Fibroblast of skin of right biceps (primary cell): ENCODE measurements around the gene PRF1.
"Not testable (repeated sequence)": the region's sequence is repeated elsewhere in the genome, so short reads cannot be mapped to it uniquely, and the experiment has no call there.

Experiments
- DNase-seq: peaks from one replicate; pipeline ENCODE4 v3.0.0-alpha.2; 2013

Gene PRF1

GRCh38 chr10:70602665-70603448 is at the start of gene PRF1:
PRF1 (minus strand) TSS chr10:70602741; CDS start chr10:70600902, 1,839 bp downstream.
- DNase-seq: no peak

DNA sequence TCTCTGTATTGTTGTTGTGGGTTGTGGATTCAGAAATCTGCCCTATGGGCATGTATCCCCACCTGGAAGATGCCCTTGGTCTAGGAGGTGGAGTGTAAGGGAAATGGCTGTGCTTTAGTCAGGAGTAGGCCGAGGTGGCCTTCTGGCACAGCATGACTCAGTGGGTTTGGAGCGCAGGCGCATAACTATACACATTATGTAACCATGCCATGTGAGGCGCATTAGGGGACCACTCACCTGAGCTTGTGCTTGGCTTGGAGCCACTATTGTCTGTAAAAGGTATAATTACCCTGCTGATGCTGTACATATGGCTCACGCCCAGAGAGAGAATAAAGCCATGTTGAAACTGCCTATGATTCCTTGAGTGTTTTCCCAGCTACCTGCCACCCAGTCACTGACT is 49.1 kb upstream of the PRF1 start:
- DNase-seq: no peak

DNA sequence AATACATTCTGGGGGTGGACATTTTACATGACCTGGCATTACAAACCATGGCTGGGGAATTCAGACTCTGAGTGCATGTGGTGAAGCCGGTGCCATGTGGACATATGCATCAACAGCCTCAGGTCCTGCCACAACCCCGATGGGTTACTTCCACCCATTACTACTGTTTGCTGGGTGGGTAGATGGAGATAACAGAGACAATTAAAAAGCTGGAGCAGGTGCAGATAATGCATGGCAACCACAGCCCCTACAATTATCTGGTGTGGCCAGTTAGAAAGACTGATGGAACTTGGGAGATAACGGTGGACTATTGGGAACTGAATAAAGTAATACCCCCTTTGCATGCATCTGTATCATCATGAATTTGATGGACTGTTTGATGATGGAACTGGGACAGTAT is 48.2 kb upstream of the PRF1 start:
- DNase-seq: no peak

DNA sequence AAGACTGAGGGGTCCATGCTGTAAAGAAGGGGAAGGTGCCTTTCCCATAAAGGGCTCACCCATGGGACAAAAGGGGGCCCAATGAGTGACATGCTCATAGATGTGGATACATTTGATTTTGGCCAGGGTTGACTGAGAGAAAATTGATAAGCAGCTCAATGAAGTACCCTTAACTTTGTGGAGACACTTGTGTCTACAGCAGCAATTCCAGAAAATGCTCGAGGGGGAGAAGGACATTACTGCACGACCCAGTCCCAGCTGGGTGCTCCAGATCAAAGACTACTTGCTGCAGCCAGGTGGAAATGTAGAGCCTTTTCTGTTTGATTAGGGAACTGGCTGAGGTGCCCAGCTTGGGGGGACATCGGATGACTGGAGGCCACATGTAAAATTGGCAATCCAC is 47.6 kb upstream of the PRF1 start:
- no peak for DNase-seq

- peak; percentile 85 for DNase-seq
These were observed 47.0 kb upstream of the PRF1 start for GRCh38 chr10:70649526-70649925.

DNA sequence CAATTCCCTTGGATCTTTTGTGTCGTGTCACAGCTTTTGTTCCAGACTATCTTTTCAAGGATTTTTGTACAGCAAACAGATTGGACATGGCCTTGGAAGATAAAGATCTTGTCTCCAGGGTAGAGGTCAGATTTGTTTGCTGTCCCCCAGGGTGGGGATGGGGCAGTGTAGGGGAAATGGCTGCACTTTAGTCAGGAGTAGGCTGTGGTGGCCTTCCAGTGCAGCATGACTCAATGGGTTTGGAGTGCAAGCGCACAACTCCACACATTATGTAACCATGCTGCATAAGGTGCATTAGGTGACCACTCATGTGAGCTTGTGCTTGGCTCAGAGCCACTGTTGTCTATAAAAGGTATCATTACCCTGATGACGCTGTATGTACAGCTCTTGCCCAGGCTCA is 45.9 kb upstream of the PRF1 start:
- DNase-seq: peak; percentile 11

- no peak for DNase-seq
These were observed 44.5 kb upstream of the PRF1 start for GRCh38 chr10:70647086-70647485.

- DNase-seq: not testable (repeated sequence)
These were observed 42.4 kb upstream of the PRF1 start for GRCh38 chr10:70644959-70645358.

DNA sequence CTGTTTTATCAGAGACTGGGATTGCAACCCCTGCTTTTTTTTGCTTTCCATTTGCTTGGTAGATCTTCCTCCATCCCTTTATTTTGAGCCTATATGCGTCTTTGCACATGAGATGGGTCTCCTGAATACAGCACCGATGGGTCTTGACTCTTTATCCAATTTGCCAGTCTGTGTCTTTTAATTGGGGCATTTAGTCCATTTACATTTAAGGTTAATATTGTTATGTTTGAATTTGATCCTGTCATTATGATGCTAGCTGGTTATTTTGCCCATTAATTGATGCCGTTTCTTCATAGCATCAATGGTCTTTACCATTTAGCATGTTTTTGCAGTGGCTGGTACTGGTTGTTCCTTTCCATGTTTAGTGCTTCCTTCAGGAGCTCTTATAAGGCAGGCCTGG is 40.7 kb upstream of the PRF1 start:
- not testable (repeated sequence) for DNase-seq

GRCh38 chr10:70639640-70640383 is 37.3 kb upstream of the PRF1 start:
- not testable (repeated sequence) for DNase-seq

GRCh38 chr10:70634515-70634914 is 32.0 kb upstream of the PRF1 start:
- not testable (repeated sequence) for DNase-seq

- DNase-seq: no peak
These were observed 31.5 kb upstream of the PRF1 start for GRCh38 chr10:70634011-70634410.

- DNase-seq: not testable (repeated sequence)
These were observed 29.2 kb upstream of the PRF1 start for GRCh38 chr10:70631735-70632134.

DNA sequence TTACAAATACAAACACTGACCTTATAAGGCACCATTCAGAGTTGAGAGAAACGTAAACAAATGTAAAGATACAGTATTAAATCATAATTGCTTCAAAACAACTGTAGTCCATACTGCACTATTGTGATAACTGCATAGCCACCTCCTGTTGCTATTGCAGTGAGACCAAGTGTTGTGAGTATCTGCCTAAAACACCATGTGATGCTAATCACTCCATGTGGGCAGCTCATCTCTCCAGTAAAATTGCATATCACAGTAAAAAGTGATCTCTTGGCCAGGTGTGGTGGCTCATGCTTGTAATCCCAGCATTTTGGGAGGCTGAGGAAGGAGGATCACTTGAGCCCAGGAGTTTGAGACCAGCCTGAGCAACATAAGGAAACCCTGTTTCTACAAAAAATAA is 26.8 kb upstream of the PRF1 start:
- no peak for DNase-seq

GRCh38 chr10:70626056-70626455 is 23.5 kb upstream of the PRF1 start:
- DNase-seq: no peak

GRCh38 chr10:70622981-70623844 is 20.7 kb upstream of the PRF1 start:
- DNase-seq: peak; percentile 17

DNA sequence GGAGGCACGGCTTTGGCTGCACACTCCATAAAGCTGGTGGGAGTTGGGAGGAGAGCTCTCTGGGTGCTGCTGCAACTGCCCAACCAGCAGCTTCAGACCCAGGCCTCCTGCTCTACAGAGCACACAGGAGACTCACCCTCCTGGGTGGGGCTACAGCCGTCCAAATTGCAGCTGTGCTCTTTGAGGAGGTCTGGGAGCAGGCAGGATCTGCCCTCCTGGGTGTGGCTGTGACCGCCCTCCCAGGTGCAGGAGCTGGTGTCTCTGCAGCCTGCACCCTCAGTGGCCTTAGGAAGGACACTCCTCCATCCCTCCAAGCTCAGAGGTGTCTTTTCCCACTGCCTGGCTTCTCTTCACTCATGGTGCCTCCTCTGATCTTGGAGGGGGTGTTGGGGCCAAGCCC is 20.0 kb upstream of the PRF1 start:
- no peak for DNase-seq

DNA sequence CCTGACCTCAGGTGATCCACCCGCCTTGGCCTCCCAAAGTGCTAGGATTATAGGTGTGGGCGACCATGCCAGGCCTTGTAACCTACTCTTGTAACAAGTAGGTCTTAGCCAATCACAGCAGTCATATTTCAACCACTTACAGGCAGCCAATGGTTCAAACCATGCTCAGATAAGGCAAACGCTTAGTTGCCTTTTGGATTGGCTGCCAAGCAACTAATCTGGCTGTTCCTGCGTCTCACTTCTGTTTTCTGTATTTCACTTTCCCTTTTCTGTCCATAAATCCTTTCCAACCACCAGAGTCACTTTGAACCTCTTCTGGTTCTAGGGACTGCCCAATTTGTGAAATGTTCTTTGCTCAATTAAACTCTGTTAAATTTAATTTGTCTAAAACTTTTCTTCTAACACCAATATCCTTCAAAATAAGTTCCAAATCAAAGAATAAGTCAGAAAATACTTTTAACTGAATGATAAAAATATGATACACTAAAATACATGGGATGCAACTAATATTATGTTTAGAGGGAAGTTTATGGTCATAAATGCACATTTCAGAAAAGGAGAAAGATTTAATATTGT is 19.1 kb upstream of the PRF1 start:
- no peak for DNase-seq

DNA sequence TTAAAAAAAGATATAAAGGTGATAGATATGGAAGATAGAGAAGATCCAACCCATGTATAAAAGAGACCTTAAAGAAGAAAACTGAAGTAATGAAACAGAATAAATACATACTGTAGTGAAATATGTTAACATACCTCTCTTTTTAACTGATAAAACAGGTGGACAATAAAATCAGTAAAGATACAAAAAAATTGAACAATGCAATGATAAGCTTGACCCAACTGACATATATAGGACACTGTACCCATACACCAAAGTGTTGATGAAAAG is 17.4 kb upstream of the PRF1 start:
- DNase-seq: no peak

- peak; percentile 48 for DNase-seq
These were observed 16.9 kb upstream of the PRF1 start for GRCh38 chr10:70619271-70620019.

- no peak for DNase-seq
These were observed 16.1 kb upstream of the PRF1 start for GRCh38 chr10:70618663-70619062.

GRCh38 chr10:70617798-70618568 is 15.4 kb upstream of the PRF1 start:
- DNase-seq: peak; percentile 75
